NAMALWA (cell line): Measurements from ENCODE around the gene YAP1.

ENCODE experiments used
- DNase-seq: peaks from one replicate; pipeline ENCODE4 v3.0.0-alpha.2; 2015; ENCODE audit warnings: low spot score

Gene YAP1

DNA sequence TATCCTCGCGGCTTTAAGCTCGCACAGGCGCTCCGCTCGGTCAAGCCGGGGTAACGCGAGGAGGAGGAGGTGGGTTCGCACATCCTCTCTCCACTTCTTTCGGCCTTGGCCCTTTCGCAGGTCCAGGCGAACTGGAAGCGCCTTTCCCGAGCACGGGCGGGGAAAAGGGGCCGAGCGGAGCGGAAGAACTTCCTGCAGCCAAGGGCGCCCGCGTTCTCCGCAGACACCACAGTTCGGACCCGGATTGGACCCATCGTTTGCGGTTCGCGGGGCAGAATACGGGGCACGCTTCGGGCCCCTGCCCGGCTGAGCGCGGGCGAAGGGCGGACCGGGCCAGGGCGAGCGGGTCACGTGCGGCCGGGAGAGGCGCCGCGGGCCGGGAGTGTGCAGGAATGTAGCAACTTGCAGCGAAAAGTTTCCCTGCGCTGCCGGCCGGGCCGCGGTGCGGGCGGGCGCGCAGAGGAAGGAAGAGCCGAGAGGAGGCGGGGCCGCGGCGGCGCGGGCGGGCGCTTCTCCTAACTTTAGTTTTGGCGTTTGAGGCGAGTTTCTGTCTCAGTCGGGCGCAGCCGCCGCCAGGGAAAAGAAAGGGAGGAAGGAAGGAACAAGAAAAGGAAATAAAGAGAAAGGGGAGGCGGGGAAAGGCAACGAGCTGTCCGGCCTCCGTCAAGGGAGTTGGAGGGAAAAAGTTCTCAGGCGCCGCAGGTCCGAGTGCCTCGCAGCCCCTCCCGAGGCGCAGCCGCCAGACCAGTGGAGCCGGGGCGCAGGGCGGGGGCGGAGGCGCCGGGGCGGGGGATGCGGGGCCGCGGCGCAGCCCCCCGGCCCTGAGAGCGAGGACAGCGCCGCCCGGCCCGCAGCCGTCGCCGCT, at the start of gene YAP1:
YAP1 (plus strand) TSS at position 552 of the 865 bp plus-strand sequence. CDS start 402 bp downstream, outside the sequence.
- no peak for DNase-seq

DNA sequence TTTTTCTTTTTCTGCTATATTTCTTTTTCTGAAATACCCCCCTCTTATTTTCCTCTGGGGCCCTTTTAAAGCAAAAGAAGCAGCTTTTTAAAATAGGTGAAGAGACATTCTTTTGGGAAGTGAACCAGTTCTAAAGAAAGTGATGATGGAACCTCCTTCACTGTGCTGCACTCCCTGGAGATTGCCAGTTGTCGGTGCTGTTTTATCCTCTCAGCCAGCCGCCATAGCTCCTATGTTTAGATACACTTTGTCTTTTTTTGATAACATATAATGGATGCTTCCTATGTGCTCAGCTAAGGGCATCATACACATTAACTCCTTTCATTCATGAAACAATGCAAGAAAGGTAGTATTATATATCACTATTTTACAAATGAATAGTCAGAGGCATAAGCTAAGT, 49.0 kb upstream of the YAP1 start:
- DNase-seq: no peak

DNA sequence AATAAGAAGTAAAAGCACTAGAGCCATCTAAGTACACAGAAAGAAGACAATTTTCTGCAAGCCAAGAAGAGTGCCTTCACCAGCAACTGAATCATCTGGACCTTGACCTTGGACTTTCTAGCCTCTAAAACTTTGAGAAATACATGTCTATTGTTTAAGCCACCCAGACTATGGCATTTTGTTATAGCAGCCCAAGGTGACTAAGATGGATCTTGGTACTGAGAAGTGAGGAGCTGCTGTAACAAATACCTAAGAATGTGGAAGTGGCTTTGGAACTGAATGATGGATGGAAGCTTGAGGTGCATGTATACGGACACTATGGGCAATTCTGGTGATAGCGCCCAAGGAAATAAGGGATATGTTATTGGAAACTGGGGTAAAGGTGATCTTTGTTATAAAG, 48.1 kb upstream of the YAP1 start:
- no peak for DNase-seq

DNA sequence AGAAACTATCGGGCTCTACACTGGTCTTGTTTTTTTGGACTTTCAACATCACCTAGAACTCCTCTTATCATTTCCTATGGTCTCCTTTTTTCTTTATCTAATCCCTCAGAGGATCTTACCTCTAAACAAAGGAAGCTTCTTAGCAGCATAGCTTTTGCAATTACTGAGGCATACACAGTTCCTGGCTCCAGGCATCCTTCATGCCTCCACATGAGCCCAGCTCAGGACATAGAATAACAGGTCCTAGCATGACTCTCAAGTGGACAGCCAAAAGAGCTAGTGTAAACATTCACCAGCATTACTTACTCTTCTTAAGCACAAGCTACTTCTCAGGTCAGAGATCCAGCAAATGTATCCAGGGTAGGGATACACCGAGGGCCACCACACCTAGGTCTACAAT, 45.9 kb upstream of the YAP1 start:
- no peak for DNase-seq

DNA sequence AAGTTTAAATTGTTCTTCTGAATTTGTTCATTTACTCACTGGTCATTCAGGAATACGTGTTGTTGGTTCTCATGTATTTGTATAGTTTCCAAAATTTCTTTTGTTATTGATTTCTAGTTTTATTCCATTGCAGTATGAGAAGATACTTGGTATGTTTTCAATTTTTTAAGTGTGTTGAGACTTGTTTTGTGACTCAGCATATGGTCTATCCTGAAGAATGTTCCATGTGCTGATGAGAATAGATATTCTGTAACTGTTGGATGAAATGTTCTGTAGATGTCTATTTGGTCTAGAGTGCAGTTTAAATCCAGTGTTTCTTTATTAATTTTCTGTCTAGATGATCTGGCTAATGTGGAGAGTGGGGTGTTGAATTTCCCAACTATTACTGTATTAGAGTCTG, 39.5 kb upstream of the YAP1 start:
- no peak for DNase-seq

DNA sequence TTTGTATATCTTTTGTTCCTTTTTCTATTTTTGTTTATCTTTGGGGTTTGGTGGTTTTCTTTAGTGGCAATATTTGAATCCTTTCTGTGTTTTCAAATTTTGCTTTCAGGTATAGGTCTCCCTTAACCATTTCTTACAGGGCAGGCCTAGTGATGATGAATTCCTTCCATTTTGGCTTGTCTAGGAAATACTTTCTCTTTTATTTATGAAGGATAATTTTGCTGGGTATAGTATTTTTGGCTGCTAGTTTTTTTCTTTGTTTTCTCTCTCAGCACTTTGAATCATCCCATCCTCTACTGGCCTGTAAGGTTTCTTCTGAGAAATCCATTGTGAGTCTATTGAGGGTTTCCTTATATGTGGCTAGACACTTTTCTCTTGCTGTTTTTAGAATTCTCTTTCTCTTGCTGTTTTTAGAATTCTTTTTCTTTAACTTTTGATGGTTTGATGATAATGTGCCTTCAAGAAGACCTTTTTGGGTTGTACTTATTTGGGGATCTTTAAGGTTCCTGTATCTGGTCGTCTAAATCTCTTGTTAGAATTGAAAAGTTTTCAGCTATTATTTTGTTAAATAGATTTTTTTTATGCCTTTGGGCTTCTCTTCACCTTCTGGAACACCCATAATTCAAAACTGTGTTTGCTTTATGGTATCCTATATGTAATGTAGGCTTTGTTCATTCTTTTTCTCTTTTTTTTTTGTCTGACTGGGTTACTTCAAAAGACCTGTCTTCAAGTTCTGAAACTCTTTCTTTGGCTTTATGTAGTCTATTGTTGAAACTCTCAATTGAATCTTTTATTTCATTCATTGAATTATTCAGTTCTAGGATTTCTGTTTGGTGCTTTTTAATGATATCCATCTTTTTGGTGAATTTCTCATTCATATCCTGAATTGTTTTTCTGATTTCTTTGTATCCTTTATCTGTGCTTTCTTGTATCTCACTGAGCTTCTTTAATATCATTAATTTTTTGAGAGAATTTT, 38.5 kb upstream of the YAP1 start:
- no peak for DNase-seq

DNA sequence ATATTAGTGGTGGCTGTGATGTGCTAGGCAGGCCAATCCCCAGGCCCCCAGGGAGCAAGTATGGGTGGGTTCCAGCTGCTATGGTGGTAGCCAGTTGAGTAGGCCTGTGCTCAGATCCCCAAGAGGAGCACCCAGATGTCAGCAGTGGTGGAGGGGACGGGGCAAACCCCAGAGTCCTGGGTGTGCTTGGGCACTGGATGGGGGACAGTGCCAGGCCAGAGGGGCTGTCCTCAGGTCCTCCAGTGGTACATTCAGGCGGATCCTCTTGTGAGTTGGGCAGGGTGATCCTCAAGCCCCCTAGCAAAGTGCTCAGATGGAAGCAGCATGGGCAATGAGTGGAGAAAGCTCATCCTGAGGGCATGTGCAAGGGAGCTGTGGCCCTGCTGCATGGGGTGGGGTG, 37.0 kb upstream of the YAP1 start:
- no peak for DNase-seq

DNA sequence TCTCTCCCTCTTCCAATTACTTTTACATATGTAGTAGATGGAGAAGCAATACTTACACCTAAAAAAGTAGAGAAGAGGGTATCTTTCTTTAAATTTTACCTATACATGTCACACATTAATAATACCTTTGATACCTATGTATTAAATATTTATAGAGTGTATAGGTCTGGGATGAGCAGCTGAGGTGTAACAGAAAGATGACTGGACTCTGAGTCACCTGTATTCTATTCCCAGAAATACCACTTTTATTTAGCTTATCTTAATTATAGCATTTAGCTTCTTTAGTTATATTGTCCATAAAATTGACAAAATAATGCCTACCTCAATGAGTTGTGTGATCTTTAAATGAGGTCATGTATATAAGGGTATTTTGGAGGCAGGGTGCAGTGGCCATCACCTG, 30.6 kb upstream of the YAP1 start:
- DNase-seq: no peak

DNA sequence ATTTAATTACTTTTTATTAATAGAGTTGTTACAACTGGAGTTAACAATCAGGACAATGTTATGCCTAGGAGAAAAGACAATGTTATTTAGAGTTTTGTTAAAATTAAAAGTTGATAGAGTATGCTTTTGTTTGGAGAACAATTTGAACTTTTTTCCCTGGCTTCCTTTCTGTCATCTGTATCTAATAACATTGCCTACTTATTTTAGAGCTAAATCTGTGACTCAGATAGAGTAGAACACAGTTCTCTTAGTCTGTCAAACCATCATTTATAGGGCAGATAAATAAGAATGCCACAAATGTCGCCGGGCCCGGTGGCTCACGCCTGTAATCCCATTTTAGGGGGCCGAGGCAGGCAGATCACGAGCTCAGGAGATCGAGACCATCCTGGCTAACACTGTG, 28.9 kb upstream of the YAP1 start:
- DNase-seq: no peak

DNA sequence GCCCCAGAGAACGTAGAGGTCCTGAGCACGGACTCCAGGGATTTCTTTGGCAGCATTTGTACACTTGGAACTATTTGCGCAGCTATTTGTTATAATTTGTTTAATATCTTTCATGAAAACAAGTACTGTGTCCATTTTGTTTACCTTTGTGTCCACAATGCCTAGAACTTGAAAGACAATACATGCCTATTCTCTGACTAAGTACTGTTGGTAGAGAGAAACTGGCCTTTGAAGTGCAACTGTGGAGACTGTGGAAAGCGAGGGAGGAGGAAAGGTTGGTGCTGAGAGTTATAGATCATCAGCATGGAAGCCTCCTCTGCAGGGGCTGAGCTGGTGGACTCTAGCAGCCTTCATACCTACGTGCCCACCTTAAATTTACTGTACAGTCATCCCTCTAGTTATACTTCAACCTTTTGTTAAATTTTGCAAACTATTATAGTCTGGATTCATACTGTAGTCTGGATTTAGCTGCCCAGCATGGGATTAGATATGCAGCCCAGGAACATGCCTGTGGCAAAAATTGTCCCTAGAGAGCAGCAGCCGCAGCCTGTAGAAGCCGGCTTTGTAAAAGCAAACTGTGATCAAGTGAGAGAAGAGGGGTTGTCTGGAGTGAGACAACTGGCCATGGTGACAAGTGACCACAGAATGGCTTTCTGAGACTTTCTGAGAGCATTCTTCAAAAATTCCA, 24.2 kb upstream of the YAP1 start:
- DNase-seq: no peak

DNA sequence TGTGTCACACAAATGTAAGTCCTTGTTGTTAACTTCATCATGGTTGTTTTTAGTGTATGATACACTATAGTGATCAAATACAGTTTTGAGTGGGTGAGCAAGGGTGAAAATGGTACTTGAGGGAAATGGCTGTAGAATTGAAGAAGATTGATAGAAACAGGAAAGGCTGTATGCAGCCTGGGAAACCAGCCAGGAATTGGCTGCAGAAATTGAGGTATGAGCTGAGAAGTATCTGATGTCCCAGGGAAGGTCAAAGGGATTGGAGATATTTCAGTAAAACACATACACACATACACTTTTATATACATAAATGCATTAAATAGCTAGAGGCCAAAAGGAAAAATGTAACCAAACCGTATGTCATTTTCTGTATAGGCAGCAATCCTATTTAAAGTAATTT, 13.1 kb upstream of the YAP1 start:
- DNase-seq: no peak

DNA sequence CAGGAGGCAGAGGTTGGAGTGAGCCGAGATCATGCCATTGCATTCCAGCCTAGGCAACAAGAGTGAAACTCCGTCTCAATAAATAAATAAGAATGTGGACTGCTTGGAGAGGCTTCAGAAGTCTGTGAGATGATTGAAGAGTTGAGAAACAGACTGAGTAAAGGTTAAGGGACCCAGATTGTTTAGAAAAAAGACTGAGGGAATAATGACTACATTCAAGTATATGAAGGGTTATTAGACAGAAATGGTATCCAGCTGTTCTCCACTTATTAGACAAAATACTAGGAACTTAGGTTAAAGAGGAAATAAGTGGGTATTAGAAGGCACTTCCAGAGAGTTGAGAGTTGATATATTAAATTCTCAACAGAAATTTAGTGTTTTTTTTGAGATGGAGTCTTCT, 10.5 kb upstream of the YAP1 start:
- DNase-seq: no peak

DNA sequence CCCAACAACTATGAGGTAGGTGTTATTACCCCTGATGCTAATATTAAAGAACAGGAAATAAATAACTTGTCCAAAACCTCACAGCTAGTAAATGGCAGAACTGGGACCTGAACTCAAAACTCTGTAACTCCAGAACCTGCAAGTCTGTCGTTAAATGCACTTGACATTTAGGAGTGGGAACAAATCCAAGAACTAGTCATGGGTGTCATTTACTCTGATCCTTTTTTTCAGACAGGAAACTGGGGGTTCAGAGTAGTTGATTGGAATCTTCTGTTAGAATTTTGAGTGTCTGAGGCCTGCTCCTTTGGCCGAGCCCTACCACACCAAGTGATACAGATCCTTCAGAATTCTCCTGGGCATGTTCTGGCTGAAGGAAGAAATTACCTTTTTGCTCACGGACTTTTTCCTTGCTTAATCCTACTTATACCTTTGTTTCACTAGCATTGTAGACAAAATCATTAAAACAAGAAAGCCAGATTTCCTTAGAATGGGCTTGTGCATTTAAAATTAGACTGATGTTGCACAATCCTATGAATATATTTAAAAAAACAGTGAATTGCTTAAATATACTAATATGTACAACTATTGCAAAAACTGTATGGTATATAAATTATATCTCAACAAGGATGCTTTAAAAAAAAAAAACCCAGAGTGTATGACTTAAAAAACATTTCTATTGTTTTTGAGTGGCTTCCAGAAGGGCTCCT, 1.4 kb upstream of the YAP1 start:
- DNase-seq: no peak

DNA sequence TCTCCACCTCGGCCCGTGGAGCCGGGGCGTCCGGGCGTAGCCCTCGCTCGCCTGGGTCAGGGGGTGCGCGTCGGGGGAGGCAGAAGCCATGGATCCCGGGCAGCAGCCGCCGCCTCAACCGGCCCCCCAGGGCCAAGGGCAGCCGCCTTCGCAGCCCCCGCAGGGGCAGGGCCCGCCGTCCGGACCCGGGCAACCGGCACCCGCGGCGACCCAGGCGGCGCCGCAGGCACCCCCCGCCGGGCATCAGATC, 439 bp downstream of the YAP1 start:
- no peak for DNase-seq

DNA sequence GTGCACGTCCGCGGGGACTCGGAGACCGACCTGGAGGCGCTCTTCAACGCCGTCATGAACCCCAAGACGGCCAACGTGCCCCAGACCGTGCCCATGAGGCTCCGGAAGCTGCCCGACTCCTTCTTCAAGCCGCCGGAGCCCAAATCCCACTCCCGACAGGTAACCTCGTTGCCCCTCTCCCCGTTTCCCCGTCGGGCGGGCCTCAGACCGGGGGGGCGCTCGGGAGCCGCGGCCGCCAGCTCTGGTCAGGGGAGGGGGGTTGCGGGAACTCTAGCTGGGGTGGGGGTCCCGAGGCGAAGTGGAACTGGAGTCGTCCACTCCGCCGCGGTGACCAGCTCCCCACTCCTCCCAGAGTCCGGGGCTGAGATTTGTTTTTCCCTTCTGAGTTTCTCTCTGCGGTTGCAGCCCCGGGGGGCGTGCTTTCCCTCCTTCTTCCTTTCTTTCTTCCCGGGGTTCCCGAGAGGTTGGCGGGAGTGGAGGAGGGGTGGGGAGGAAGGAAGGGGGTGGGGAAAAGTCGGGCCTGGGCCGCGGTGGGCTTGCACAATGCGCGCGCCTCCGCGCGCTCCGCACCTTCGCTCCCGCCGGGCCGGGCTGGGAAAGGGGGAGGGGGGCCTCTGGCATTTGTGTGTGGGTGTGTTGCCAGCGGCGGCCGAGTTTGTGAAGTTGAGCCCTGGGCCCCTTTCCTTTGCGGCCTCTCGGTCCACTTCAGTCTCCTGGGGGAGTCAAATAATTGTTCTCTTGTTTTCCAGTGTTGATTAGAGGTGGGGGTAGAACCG, 952 bp downstream of the YAP1 start:
- no peak for DNase-seq

DNA sequence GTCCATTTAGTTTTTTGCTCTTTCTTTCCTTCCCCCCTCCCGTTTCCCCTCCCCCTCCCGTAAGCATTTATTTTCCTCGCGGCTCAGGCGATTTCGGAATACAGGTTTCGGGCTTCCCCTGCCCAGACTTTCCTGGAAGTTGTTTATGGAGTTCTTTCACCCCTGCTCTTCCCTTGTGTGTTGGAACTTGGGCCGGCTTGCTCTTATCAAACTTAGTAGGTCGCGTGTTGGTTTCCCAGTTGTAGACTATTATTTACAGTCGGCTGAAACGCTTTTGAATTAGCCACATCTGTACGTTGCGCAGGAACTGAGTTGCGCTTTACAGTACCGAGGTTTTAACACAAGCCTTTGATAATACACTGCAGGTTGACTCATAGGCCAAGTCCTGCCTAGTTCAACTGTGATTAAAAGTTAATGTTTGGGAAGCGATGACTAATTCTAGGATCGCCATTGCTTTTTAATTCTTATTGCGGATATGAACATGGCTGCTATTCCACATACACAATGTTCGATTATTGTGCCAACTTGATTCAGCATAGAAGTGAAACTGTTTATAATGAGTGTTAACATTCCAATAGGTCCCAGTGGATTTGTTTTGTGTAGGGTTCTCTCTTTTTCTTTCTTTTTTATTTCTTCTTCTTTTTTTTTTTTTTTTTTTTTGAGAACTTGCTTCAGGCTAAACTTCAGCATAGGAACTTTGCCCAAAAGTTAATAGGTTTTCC, 1.7 kb downstream of the YAP1 start:
- DNase-seq: no peak

DNA sequence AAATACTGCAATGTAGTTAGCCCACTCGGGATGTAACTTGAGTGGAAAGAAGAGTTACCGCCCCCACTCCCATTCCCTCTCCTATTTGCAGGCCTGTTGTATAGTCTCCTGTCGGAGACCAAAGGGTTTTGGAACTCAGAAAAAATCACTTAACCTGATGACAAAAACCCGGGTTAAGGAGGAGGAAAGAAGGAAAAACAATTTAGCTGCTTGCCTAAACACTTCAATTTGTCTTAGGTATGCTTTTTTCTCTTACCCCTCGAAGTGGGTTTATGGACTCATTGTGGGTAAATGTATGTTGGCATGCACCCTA, 2.2 kb downstream of the YAP1 start:
- no peak for DNase-seq

DNA sequence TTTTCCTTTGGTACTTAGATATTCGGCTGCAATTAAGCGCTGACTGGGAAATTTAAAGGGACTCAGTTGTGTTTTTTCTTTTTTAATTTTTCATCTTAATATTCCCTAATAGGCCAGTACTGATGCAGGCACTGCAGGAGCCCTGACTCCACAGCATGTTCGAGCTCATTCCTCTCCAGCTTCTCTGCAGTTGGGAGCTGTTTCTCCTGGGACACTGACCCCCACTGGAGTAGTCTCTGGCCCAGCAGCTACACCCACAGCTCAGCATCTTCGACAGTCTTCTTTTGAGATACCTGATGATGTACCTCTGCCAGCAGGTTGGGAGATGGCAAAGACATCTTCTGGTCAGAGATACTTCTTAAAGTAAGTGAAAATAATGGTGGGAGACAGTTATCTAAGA, 3.8 kb downstream of the YAP1 start:
- DNase-seq: no peak

DNA sequence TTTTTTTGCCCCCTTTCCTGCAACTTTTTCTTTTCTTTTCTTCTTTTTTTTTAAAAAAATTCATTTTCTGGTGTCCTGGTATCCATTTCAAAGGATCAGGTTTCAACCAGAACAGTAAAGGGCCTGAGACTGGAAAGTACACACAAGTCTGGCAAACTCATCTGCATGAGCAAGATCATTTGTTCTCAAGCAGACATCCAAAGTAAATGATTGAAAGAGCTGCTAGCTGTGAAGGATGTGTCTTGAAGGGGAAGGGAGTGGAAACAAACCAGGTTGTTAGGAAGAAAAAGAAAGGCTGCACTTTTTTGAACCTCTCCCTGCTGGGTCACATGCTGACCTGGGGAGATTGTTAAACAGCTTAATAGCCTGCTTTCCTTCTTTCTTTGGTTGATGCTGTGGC, 5.3 kb downstream of the YAP1 start:
- no peak for DNase-seq

DNA sequence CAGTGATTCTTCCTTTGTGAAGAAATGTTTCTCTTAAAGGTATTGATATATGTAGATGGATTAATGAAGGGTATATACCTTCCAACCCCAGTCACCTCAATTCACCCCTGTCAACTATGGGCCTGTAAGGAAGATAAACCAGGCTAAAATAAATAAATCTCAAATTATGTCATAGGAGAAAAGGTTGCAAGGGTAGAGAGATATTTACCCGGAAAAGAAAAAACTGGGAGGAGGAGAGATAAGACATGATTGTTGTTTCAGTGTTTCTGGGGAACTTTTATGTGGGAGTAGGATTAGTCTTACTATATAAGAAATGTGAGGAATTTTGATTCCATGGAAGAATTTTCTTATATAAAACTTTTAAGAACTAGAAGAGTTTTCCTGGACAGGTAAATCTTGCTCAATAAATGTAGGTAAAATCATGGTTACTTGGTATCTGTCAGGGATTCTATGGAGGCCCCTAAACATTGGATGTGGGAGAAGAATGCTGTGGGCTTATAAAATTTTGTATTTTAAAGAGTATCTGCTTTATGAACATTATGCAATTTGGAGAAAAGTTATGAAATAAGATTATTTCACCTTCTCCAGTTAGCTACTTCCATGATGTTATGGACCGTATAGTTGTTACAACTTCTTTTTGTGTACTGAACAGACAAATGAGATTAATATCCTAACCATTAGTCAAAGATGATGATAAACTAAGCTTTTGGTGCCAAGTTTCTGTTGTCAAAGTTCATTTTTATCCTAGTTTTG, 6.4 kb downstream of the YAP1 start:
- DNase-seq: no peak
